NCI-H69 (cell line): ENCODE data around the gene BEND2.
A peak's percentile ranks its signal among the peaks of the same experiment; 100 is the strongest.

Source experiments
- DNase-seq: peaks from one replicate; lab custom pipeline; 2025; lab: John Stamatoyannopoulos, UW

The BEND2 gene

GRCh38 chrX:18136816-18137215 is 83.9 kb downstream of the BEND2 start:
- no peak for DNase-seq

DNA sequence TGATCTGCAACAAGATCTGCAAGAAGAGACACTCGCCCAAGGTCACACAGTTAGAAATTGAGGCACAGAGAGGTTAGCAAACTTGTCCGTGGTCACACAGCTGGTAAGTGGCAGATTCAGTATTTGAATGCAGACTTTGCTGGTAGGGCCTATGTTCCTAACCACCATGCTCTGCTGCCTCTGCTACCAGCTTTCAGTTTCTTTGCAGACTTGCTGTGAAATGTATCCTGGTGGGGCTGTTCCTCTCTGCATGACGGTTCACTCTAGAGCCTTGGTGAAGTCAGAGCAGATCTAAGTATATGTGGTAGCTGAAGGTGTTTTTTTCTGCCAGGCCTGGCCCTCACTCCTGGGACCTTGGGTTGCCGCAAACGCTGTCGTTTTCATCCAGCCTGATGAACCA is 87.1 kb downstream of the BEND2 start:
- no peak for DNase-seq

DNA sequence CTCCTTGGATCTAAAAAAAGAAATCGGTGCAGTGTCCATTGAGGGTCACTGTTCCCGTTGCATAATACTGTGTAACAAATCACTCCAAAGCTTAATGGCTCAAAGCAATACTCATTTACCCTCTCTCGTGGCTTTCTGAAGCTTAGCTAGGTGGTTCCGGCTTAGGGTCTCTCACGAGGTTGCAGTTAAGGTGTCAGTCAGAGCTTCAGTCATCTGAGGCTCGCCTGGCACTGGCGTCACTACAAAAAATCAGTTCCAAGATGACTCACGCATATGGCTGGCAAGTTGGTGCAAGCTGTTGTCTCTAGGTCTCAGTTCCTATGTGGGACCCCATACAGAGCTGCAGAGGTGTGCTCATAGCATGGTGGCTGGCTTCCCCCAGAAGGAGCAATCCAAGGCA is 91.0 kb downstream of the BEND2 start:
- DNase-seq: no peak

DNA sequence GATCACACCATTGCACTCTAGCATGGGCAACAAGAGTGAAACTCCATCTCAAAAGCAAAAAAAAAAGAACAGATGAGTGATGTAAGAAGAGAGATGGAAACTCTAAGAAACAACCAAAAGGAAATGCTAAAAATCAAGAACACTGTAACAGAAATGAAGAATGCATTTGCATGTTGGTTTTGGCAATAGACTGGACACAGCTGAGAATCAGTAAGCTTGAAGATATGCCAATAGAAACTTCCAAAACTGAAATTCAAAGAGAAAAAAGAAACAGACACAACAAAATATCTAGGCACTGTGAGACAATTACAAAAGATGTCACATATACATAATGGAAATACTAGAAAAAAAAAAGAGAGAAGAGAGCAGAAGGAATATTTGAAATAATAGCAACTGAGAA is 93.7 kb downstream of the BEND2 start:
- DNase-seq: no peak

DNA sequence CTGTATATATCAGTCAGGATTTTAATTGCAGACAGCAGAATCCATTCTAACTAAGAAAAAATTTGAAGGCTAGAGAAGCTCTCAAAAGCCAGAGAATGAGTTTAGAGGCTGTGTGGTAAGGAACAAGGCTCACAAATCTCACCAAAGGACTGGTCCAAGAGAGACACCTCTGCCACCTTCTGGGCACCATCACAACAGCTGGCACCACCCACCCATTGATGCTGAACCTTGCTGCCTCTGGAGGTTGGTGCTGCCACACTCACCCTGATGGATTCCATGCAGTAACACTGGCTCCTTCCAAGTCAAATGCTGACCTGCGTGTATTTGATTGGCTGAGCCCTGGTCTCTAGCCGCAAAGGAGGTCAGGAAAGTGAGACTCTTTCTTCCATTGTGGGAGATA is 100.8 kb downstream of the BEND2 start:
- DNase-seq: peak; percentile 67
